Measurements from ENCODE around the gene PSEN2.

PSEN2 gene

GRCh38 chr1:226867461-226868054 lies 2.9 kb upstream of the PSEN2 start:
- DNase-seq: no peak

- no peak for DNase-seq
Observed at GRCh38 chr1:226868726-226869125, 1.7 kb upstream of the PSEN2 start.

- DNase-seq: no peak
Observed at GRCh38 chr1:226870026-226870400, 403 bp upstream of the PSEN2 start.

- no peak for DNase-seq
Observed at GRCh38 chr1:226871636-226872327, 1.4 kb downstream of the PSEN2 start.

GRCh38 chr1:226872437-226872836 lies 2.0 kb downstream of the PSEN2 start:
- DNase-seq: no peak

GRCh38 chr1:226873771-226874578 lies 3.6 kb downstream of the PSEN2 start:
- no peak for DNase-seq

GRCh38 chr1:226874579-226875425 lies 4.4 kb downstream of the PSEN2 start:
- DNase-seq: no peak

- DNase-seq: peak; percentile 61
Observed at GRCh38 chr1:226875641-226876295, 5.4 kb downstream of the PSEN2 start.

GRCh38 chr1:226877669-226878068 lies 7.3 kb downstream of the PSEN2 start:
- no peak for DNase-seq

- DNase-seq: no peak
Observed at GRCh38 chr1:226880372-226881287, 10.2 kb downstream of the PSEN2 start.

GRCh38 chr1:226881515-226882185 lies 11.2 kb downstream of the PSEN2 start:
- no peak for DNase-seq

- no peak for DNase-seq
Observed at GRCh38 chr1:226882187-226882586, 11.8 kb downstream of the PSEN2 start.

GRCh38 chr1:226882631-226883409 lies 12.4 kb downstream of the PSEN2 start:
- DNase-seq: no peak

GRCh38 chr1:226883630-226884029 lies 13.2 kb downstream of the PSEN2 start:
- no peak for DNase-seq

- DNase-seq: no peak
Observed at GRCh38 chr1:226884116-226884625, 13.8 kb downstream of the PSEN2 start.

GRCh38 chr1:226884966-226885820 lies 14.8 kb downstream of the PSEN2 start:
- DNase-seq: no peak

- no peak for DNase-seq
Observed at GRCh38 chr1:226886122-226886901, 15.9 kb downstream of the PSEN2 start.

GRCh38 chr1:226887006-226887405 lies 16.6 kb downstream of the PSEN2 start:
- DNase-seq: no peak
